CD4-positive, CD25-positive, alpha-beta regulatory T cell (primary cell): ENCODE data around the gene RAPGEF5. TPM values are rescaled to one million over a fixed set of nuclear protein-coding genes. Genes with fewer than 3 reads are reported as not detected.

Experiments
- ATAC-seq, 2 donors: fragments of 150-1000 bp; cut with Tn5 transposase; one replicate each; pipeline ENCODE4 v1.10.0; 2021; ENCODE audit warnings: low read depth in 2 of 2, moderate number of reproducible peaks in 2 of 2, moderate library complexity in 1 of 2
- DNase-seq, 3 donors: peaks; one replicate each; pipeline versions ENCODE4 v3.0.0 to v3.0.0-alpha.2; 2012 to 2022; ENCODE audit warnings: mixed read lengths in 1 of 3
- H3K27ac ChIP-seq: one replicate; pipeline ENCODE4 v1.7.0; 2013; ENCODE audit warnings: mild to moderate bottlenecking, low read length; ENCODE audit not compliant: insufficient read depth, poor library complexity, severe bottlenecking
- H3K27me3 ChIP-seq: one replicate; pipeline ENCODE4 v1.7.0; 2013; ENCODE audit warnings: low read length; ENCODE audit not compliant: control insufficient read depth, insufficient read depth
- H3K36me3 ChIP-seq: one replicate; pipeline ENCODE4 v1.7.0; 2013; ENCODE audit warnings: mild to moderate bottlenecking, low read length, moderate library complexity; ENCODE audit not compliant: control insufficient read depth, insufficient read depth
- H3K4me1 ChIP-seq: 2 replicates; pipeline ENCODE4 v1.7.0; 2013; ENCODE audit warnings: mild to moderate bottlenecking, low read length; ENCODE audit not compliant: insufficient read depth, control insufficient read depth, poor library complexity, severe bottlenecking
- H3K4me3 ChIP-seq: one replicate; pipeline ENCODE4 v1.7.0; 2013; ENCODE audit warnings: low read depth, mild to moderate bottlenecking, low read length, moderate library complexity
- H3K9me3 ChIP-seq, 2 experiments: 1 replicate in 1 of 2; 2 replicates in 1 of 2; pipeline ENCODE4 v1.7.0; 2013; ENCODE audit warnings: low read length in 2 of 2, mild to moderate bottlenecking in 1 of 2, moderate library complexity in 1 of 2; ENCODE audit not compliant: control insufficient read depth in 2 of 2
- H3K27ac Mint-ChIP-seq, 3 donors: one replicate each; pipeline ENCODE4 v1.8.0; 2020 to 2022; ENCODE audit warnings: mild to moderate bottlenecking in 3 of 3, mixed read lengths in 3 of 3, moderate library complexity in 2 of 3
- H3K27me3 Mint-ChIP-seq: one replicate; pipeline ENCODE4 v1.8.0; 2022; ENCODE audit warnings: mild to moderate bottlenecking, mixed read lengths
- H3K36me3 Mint-ChIP-seq: one replicate; pipeline ENCODE4 v1.8.0; 2020; ENCODE audit warnings: mixed read lengths
- H3K4me1 Mint-ChIP-seq, 4 donors: one replicate each; pipeline ENCODE4 v1.8.0; 2020 to 2022; ENCODE audit warnings: mixed read lengths in 4 of 4, mild to moderate bottlenecking in 1 of 4
- H3K4me3 Mint-ChIP-seq, 4 donors: one replicate each; pipeline ENCODE4 v1.8.0; 2020 to 2022; ENCODE audit warnings: mild to moderate bottlenecking in 4 of 4, mixed read lengths in 4 of 4, moderate library complexity in 3 of 4
- H3K9me3 Mint-ChIP-seq, 7 donors: one replicate each; pipeline ENCODE4 v1.8.0; 2020 to 2022; ENCODE audit warnings: mixed read lengths in 7 of 7, mild to moderate bottlenecking in 3 of 7, moderate library complexity in 2 of 7
- polyA plus RNA-seq, 4 donors: library from polyadenylated mRNA; unstranded; fragments of 300-500 nt; fragmentation: Illumina TruSeq; gene quantifications; one replicate each; pipeline ENCODE4 v1.2.3, GENCODE V29; 2021
- total RNA-seq: library from RNA; stranded (reverse); gene quantifications from one replicate; pipeline ENCODE4 v1.2.3, GENCODE V29; 2022

Gene RAPGEF5
- total and polyA plus RNA-seq, 5 donors from 2014 or later = not detected

DNA sequence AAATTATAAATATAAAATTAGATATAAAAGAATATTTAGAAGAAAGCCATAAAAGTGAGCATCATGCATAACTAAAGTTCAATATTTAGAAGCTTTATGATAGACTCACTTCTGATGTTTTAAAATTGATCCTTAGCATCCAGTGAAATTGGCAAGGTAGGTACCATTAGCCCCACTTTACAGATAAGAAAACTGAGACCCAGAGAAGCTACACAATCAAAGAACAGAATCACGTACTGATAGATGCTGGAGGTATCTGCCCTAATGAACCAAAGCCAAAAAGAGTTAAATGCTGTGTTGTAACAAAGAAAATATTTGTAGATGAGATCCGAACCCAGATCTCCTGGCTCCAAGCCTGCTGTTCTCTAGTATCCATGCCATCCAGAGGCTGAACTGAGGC lies 42.6 kb upstream of the RAPGEF5 start:
- Histone ChIP-seq H3K4me3 (no peak overlapping the region), H3K9me3 (no peaks in the 10 kb centered on the region), H3K36me3 (no peaks in the 10 kb centered on the region), H3K27me3 (no peaks in the 10 kb centered on the region), H3K4me1 (no peaks in the 10 kb centered on the region), H3K27ac (no peak overlapping the region)
- Mint-ChIP-seq H3K27me3 (no peaks in the 10 kb centered on the region), H3K9me3 (peaks cover 0 to 4% (median 0%) of the 10 kb centered on the region in 7 donors), H3K27ac (no peak overlapping the region), H3K4me3 (no peak overlapping the region), H3K36me3 (no peaks in the 10 kb centered on the region), H3K4me1 (peaks cover 0 to 2% (median 1%) of the 10 kb centered on the region in 4 donors)
- DNase-seq (no peak), ATAC-seq (no peak)

DNA sequence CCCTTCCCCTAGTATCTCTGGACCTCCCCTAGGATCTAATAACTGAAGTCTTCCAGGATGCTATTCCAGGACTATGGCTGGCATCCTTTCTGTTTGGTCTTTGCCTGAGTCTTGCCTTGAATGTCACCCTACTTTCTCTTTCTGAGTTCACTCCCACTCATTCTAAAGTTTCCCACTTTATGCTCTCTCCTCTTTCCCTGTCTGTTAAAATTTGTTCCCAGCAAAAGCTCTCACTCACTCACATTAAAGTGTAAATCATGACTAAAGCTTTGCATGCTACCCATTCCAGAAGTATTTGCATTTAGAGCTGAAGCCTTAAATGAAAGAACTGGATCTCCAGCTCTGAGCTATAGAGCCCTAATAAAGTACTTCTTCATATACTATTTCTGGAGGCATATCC lies 42.1 kb upstream of the RAPGEF5 start:
- H3K27me3 Mint-ChIP-seq = no peaks in the 10 kb centered on the region
- H3K9me3 ChIP-seq = no peaks in the 10 kb centered on the region

DNA sequence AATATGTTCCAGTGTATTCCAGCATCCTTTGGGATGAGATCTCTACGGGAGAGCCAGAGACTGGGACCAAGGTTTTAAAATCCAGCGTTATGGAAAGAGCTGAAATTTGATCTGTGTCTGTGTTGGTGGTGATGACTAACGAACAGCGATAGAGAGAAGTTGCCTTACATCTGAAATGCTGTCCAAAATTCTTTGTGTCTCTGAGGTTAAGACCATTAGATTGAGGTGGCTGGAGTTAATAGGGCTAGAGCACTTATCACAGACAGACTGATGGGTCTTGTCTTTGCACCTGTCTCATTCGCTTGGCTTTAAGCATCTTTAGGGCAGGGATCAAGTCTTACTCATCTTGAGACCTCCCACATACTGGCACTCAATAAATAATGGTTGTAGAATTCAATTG lies 41.0 kb upstream of the RAPGEF5 start:
- H3K9me3 Mint-ChIP-seq = peaks cover 0 to 6% (median 0%) of the 10 kb centered on the region in 7 donors
- Histone ChIP-seq H3K4me3 (no peak overlapping the region), H3K9me3 (no peaks in the 10 kb centered on the region), H3K27ac (no peak overlapping the region), H3K27me3 (no peaks in the 10 kb centered on the region), H3K4me1 (no peaks in the 10 kb centered on the region), H3K36me3 (no peaks in the 10 kb centered on the region)
- no peak for DNase-seq
- H3K27me3 Mint-ChIP-seq = no peaks in the 10 kb centered on the region
- no peak overlapping the region for H3K4me3 Mint-ChIP-seq
- H3K36me3 Mint-ChIP-seq = no peaks in the 10 kb centered on the region
- H3K27ac Mint-ChIP-seq = no peak overlapping the region
- peaks cover 0 to 2% (median 1%) of the 10 kb centered on the region in 4 donors for H3K4me1 Mint-ChIP-seq
- ATAC-seq = no peak

More for the DNA sequence above, 42.1 kb upstream of the RAPGEF5 start:
- Mint-ChIP-seq H3K4me3 (no peak overlapping the region), H3K36me3 (no peaks in the 10 kb centered on the region), H3K4me1 (peaks cover 0 to 2% (median 1%) of the 10 kb centered on the region in 4 donors), H3K27ac (no peak overlapping the region), H3K9me3 (peaks cover 0 to 4% (median 0%) of the 10 kb centered on the region in 7 donors)
- ATAC-seq = no peak
- Histone ChIP-seq H3K36me3 (no peaks in the 10 kb centered on the region), H3K27me3 (no peaks in the 10 kb centered on the region), H3K4me3 (no peak overlapping the region), H3K27ac (no peak overlapping the region), H3K4me1 (no peaks in the 10 kb centered on the region)
- no peak for DNase-seq

DNA sequence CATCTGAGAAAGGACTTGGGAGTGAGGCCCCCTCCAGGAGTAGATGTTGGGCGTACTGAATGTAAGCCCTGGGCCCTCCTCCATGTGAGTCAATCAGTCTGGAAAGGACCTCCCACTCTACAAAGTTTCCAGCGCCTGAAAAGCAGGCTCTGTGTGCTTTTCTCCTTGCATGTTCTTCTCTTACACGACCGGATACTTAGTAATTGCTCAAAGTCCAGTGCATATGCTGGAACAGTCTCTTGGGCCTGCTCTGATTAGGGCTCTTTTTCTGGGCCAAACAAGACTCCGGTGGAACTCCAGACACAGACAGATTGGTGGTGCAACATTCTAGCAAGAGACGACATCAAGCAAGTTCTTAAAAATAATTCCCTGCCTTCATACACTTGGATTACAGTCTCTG lies 38.3 kb upstream of the RAPGEF5 start:
- no peak overlapping the region for H3K4me3 Mint-ChIP-seq
- Histone ChIP-seq H3K4me1 (no peaks in the 10 kb centered on the region), H3K27me3 (no peaks in the 10 kb centered on the region), H3K27ac (no peak overlapping the region), H3K36me3 (no peaks in the 10 kb centered on the region), H3K9me3 (no peaks in the 10 kb centered on the region), H3K4me3 (no peak overlapping the region)
- ATAC-seq (no peak), DNase-seq (no peak)
- peaks cover 0 to 4% (median 0%) of the 10 kb centered on the region in 7 donors for H3K9me3 Mint-ChIP-seq
- H3K27ac Mint-ChIP-seq = no peak overlapping the region
- no peaks in the 10 kb centered on the region for H3K4me1 Mint-ChIP-seq
- no peaks in the 10 kb centered on the region for H3K27me3 Mint-ChIP-seq
- no peaks in the 10 kb centered on the region for H3K36me3 Mint-ChIP-seq

DNA sequence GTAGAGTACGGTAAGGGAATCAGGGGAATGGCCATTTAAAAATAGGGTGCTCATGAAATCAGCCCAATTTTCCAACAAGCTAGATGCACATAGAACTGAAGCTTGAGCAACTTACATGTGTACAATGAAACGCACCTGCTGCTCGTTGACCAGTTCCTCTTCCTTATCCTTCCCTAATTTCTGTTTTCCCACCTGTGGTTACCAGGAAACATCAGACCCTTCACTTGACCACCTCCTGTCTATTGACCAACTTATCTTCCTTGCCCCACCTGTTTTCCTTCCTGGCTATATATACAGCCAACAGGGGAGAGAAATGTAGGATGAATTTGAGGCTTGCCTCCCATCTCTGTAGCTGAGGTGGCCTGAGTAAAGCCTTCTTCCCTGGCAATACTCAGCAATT lies 37.8 kb upstream of the RAPGEF5 start:
- Histone ChIP-seq H3K27ac (no peak overlapping the region), H3K4me1 (no peaks in the 10 kb centered on the region), H3K36me3 (no peaks in the 10 kb centered on the region), H3K27me3 (no peaks in the 10 kb centered on the region), H3K4me3 (no peak overlapping the region), H3K9me3 (no peaks in the 10 kb centered on the region)
- H3K36me3 Mint-ChIP-seq = no peaks in the 10 kb centered on the region
- H3K4me1 Mint-ChIP-seq = no peaks in the 10 kb centered on the region
- no peaks in the 10 kb centered on the region for H3K27me3 Mint-ChIP-seq
- H3K27ac Mint-ChIP-seq = no peak overlapping the region
- H3K4me3 Mint-ChIP-seq = no peak overlapping the region
- no peak for ATAC-seq
- H3K9me3 Mint-ChIP-seq = peaks cover 0 to 4% (median 0%) of the 10 kb centered on the region in 7 donors
- no peak for DNase-seq

DNA sequence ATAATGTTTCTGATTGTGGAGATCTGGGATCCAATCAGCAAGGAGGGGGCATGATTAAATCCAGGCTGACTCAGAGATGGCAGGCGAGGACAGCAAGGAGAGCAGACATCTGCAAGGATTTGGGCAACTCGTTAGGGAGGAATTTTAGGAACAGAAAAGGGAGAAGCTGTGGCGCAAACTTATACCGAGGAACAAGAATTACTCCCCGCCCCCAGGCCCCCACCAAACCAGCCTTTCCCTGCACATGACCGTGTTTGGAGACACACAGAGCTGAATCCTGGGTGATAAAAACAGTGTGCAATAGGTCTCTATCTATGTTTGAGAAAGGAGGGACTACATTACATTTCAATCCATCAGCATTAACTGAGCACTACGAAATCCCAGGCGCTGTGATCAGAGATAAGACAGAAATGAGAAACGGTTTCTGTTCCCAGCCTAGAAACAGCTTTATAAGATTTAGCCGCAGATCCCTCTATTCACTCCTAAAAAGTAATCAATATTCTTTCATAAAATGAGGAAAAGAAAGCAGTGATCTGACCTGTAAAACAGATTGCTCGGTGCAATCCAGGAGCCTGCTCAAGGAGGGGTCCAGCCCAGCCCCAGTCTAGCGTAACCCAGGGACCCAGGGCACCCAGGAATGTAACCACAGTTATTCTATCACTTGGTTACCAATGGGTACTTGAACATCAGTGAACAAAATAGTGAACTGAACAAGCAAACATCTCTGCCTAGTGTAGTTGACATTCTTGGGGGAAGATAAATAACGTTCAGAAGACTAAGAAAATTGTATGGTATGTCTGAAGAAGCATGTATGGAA lies 37.2 kb upstream of the RAPGEF5 start:
- H3K4me3 Mint-ChIP-seq = no peak overlapping the region

DNA sequence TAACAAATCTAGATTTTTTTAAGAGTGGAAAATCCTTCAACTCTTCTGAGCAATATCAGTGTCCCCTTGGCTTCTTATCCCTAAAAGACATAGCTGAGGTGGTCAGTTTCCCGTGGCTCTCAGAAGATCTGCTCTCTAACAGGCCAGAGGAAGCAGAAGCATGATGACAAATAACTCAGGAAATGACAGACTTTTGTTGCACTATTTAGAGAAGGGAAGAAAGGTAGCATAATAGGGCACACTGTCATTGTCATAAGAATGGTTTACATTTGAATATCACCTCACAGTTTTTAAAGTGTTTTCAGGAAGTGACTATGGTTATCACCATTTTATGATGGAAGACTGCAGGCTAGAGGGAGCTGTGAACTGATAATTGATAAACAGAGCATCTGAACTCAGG lies 33.6 kb upstream of the RAPGEF5 start:
- Mint-ChIP-seq H3K9me3 (peaks cover 0 to 2% (median 0%) of the 10 kb centered on the region in 7 donors), H3K4me3 (no peak overlapping the region), H3K36me3 (no peaks in the 10 kb centered on the region), H3K27me3 (no peaks in the 10 kb centered on the region), H3K27ac (no peak overlapping the region), H3K4me1 (no peaks in the 10 kb centered on the region)
- Histone ChIP-seq H3K9me3 (no peaks in the 10 kb centered on the region), H3K27me3 (no peaks in the 10 kb centered on the region), H3K4me3 (no peak overlapping the region), H3K27ac (no peak overlapping the region), H3K4me1 (no peaks in the 10 kb centered on the region), H3K36me3 (no peaks in the 10 kb centered on the region)
- DNase-seq (no peak), ATAC-seq (no peak)

More for the DNA sequence above, 37.2 kb upstream of the RAPGEF5 start:
- ATAC-seq (no peak), DNase-seq (no peak)
- Histone ChIP-seq H3K27me3 (no peaks in the 10 kb centered on the region), H3K4me3 (no peak overlapping the region), H3K36me3 (no peaks in the 10 kb centered on the region), H3K27ac (no peak overlapping the region), H3K4me1 (no peaks in the 10 kb centered on the region), H3K9me3 (no peaks in the 10 kb centered on the region)
- no peaks in the 10 kb centered on the region for H3K36me3 Mint-ChIP-seq
- peaks cover 0 to 2% (median 0%) of the 10 kb centered on the region in 7 donors for H3K9me3 Mint-ChIP-seq
- no peaks in the 10 kb centered on the region for H3K4me1 Mint-ChIP-seq
- no peaks in the 10 kb centered on the region for H3K27me3 Mint-ChIP-seq
- H3K27ac Mint-ChIP-seq = no peak overlapping the region

DNA sequence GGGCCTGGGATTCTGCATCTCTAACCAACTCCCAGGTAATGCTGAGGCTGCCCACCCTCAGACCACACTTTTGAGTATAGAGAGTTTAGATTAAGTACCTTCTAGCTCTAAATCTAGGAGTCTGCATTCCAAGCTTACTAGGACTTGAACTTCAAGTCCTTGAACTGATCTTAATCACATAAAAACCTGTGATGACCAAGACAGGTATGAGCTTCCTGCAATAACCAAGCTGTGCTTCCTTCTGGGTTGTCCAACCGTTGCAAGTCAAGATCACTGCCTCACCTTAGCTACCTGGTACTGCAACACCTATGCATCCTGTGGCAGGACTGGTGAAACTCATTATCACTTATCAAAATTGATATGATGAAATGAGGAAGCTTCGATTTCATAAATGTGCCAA lies 32.9 kb upstream of the RAPGEF5 start:
- H3K36me3 Mint-ChIP-seq = no peaks in the 10 kb centered on the region
- no peaks in the 10 kb centered on the region for H3K27me3 ChIP-seq
- no peak for DNase-seq
- H3K4me3 ChIP-seq = no peak overlapping the region
- no peaks in the 10 kb centered on the region for H3K27me3 Mint-ChIP-seq
- no peak overlapping the region for H3K27ac Mint-ChIP-seq
- peaks cover 0 to 2% (median 0%) of the 10 kb centered on the region in 7 donors for H3K9me3 Mint-ChIP-seq
- no peak overlapping the region for H3K4me3 Mint-ChIP-seq
- H3K4me1 Mint-ChIP-seq = no peaks in the 10 kb centered on the region
- no peaks in the 10 kb centered on the region for H3K4me1 ChIP-seq
- H3K27ac ChIP-seq = no peak overlapping the region
- no peaks in the 10 kb centered on the region for H3K9me3 ChIP-seq
- no peak for ATAC-seq
- no peaks in the 10 kb centered on the region for H3K36me3 ChIP-seq
